HG03469 (cell line): Measurements from ENCODE around the gene P3H3.

Experiments
- ATAC-seq: cut with Tn5 transposase; IDR thresholded peaks from one replicate; pipeline ENCODE4 v1.9.1; 2021; ENCODE audit warnings: mild to moderate bottlenecking, moderate library complexity, moderate number of reproducible peaks; ENCODE audit not compliant: unreplicated experiment

The P3H3 gene, protein sequence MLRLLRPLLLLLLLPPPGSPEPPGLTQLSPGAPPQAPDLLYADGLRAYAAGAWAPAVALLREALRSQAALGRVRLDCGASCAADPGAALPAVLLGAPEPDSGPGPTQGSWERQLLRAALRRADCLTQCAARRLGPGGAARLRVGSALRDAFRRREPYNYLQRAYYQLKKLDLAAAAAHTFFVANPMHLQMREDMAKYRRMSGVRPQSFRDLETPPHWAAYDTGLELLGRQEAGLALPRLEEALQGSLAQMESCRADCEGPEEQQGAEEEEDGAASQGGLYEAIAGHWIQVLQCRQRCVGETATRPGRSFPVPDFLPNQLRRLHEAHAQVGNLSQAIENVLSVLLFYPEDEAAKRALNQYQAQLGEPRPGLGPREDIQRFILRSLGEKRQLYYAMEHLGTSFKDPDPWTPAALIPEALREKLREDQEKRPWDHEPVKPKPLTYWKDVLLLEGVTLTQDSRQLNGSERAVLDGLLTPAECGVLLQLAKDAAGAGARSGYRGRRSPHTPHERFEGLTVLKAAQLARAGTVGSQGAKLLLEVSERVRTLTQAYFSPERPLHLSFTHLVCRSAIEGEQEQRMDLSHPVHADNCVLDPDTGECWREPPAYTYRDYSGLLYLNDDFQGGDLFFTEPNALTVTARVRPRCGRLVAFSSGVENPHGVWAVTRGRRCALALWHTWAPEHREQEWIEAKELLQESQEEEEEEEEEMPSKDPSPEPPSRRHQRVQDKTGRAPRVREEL

DNA sequence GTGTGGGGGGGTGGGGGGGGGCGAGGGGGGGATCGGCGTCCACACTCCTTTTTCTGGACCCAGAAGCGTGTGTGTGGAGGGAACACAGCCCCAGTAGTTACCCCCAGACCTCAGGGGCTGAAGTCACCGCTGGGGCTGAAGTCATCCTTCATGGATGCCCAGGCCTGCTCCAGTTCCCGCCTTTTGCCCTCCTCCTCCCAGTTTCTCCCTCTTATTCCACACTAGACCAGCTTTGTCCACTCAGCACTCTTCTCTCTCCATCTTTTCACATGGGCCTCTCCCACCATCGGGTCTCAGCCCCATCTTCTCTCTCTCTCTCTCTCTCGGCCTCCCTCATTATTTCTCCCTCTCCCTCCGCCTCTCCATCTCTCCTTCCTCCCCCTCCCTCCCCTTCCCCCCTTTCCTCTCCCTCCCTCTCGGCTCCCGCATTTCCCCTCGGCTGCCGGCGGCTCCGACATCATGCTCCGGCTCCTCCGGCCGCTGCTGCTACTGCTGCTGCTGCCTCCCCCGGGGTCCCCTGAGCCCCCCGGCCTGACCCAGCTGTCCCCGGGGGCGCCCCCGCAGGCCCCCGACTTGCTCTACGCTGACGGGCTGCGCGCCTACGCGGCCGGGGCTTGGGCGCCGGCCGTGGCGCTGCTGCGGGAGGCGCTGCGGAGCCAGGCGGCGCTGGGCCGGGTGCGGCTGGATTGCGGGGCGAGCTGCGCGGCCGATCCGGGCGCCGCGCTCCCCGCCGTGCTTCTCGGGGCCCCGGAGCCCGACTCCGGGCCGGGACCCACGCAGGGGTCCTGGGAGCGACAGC, at the start of gene P3H3:
Gene P3H3, plus strand, starts transcription at position 426 of the 799 bp plus-strand sequence. Its CDS starts 34 bp downstream, at position 460.
- ATAC-seq: no peak

DNA sequence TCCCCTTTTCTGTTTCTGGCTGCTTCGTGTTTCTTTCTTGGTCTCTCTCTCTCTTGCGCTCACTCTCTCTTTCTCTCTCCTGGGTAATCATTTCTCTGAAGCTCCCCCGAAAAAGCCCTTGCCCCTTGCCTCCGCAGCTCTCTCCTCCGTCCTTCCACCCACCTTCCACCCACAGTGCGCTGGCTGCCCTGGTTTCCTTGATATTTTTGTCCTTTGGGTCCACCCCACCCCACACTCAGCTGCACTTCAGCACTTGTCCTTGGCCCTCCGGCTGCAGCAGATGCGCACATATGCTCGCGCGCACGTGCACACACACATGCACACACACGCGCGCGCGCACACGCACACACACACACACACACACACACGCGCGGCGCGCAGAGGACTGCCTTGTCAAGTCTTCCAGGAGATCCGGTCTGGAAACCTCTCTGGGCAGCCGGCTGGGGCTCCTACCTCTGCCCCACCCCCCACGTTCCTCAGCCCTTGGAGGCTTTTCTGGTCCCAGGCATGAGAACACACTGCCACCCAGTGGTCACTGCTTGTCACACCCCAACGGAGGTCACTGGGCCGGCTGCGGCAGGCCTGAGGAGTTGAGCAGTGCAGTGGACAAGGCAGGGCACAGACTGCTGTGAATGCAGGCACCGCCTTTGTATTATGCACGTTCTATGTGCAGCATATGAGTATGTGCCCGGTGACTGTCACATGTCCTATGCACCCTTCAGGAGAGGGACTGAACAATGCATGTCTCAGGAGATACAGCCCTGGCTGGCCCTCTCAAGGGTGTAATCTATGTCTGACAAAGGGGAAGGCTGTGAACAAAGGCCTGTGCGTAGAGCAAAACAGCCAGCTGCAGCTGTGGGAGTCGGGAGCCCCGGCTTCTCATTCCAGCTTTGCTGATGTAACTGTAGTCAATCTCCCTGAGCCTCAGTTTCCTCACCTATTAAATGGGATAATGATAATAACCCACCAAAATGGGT, 49.3 kb upstream of the P3H3 start:
- no peak for ATAC-seq

DNA sequence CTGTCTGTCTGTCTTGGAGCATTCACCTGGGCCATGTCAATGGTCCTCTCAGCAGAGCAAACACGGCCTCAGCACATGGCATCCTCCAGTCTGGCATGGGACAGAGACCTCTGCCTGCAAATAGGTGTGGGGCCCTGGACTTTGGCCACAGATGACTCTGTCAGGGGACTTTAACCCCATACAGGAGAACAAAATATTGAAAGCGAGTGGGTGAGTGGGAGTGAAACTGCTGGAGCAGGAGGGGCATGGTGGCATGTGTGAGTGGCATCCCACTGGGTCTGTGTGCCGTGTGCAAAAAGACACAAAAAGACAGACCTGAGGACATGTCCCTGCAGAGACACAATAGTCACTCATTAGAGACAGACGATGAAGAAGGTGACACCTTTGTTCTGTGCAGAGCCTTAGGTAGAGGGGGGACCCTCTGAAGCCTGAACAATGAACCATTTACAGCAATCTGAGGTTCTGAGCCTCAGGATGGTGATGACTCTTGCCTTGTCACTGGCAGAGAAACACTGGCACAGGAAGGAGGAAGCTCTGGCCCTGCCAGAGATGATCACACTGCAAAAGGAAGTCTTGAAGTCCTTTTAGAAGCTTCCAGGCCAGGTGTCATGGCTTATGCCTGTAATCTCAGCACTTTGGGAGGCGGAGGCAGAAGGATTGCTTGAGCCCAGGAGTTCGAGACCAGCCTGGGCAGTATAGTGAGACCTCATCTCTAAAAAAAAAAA, 48.3 kb upstream of the P3H3 start:
- ATAC-seq: no peak

- ATAC-seq: no peak
These were observed 47.6 kb upstream of the P3H3 start for GRCh38 chr12:6780573-6780972.

DNA sequence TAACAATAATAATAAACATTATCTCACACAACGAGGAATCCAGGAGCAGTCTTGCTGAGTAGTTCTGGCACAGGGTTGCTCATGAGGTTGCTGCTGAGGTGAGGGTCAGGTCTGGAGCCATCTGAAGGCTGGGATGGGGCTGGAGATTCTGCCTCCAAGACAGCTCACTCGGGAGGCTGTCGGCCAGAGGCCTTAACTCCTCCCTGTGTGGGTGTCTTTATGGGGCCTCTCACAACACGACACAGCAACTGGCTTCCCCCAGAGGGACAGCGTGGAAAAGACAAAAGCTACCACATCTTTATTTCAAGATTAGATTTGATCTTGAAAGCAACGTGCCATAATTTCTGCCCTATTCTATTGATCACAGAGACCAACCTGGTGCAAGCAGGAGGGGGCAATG, 46.1 kb upstream of the P3H3 start:
- ATAC-seq: no peak

DNA sequence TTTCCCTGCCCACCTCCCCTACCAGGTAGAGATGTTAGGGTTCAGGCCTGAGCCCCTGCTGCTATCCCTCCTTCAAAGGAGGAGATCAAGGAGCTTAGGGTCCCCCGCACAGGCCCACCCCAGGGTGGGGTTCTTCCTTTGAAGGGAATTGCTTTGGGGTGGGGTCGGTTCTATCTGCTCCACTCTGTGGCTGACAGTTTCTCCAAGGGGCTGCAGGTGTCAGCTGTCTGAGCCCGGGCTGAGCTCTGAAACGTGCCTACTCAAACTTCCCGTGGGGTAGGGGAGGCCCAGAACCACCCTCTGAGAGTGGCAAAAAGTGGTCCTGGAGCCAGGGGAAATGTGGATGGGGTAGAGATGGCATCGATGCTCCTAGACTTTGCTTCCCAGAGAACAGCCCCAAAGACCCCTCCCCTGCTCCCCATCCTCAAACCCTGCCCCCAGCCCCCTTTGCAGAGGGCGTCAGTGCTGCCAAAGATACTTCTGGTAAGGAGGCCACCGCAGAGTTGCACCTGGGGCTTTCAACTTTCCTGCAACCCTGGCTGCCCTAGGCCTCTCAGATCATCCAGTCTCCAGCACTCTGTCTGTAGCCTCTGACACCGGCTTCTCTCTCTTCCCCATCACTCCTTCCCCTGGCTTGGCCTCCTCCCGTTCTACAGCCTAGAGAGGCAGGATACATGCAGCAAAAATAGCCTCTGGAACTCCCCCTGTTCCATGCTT, 45.2 kb upstream of the P3H3 start:
- no peak for ATAC-seq

DNA sequence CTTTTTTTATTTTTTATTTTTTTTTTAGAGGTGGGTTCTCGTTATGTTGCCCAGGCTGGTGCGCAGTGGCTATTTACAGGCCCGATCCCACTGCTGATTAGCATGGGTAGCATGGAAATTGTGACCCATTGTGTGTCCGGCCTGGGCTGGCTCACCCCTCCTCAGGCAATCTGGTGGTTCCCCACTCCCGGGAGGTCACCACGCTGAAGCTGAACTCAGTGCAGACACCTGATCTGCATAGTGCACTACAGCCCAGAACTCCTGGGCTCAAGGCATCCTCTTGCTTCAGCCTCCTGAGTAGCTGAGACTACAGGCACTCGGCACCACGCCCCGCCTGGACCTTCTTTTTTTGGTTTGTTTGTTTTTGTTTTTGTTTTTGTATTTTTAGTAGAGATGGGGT, 44.4 kb upstream of the P3H3 start:
- no peak for ATAC-seq

DNA sequence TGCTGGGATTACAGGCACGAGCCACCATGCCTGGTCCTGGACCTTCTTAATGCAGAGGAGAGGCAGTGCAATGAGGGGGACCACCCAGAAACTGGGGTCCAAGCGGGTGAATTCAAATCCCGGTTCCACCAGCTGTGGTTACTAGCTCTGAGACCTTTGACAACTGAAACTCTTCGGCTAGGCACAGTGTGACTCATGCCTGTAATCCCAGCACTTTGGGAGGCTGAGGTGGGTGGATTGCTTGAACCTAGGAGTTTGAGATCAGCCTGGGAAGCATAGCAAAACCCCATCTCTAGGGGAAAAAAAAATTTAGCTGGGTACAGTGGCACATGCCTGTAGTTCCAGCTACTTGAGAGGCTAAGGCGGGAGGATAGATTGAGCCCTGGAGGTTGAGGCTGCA, 43.9 kb upstream of the P3H3 start:
- no peak for ATAC-seq

DNA sequence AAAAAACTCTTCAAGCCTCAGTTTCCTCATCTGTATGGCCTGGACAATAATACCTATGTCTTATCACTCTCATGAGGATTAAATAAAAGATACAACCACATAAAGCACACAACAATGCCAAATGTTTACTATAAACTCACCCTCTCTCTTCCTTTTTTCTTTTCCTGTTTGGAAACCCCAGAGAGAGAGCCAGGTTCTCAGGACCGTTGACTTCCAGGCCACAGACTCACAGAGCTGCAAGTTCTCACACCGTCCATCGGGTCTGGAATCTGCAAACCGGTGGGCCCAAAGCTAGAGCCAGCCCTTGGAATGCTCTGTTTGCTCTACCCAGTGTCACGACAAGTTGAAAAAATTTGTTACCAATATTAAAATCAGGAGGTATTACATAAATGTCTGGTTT, 43.4 kb upstream of the P3H3 start:
- ATAC-seq: no peak

DNA sequence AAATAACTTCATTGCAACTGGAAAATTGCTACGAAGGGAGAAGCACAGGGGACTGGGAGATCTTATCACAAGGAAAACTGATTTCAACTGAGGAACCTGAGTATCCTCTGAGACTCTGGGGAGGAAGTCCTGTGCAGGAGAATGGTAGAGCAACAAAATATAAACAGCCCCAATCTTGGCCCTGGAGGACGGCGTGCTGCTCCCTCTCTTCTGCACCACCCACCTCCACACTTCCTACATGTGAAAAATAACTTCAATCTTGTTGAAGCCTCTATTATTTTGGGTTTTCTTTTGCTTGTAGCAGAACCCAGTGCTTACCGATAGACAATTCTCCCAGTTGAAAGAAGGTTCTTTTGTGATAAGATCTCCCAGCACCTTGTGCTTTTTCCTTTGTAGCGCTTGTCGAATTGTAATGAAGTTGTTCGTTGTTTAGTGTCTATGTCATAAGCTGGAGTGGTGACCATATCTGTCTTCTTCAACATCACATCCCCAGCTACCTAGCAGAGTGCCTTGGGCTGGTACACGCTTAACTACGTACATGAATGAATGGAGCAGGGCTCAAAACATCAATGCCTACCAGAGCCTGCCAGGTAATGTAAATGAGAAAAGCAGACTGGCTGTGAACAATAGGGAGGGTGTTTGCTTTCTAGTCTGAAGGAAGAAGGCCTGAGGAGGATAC, 41.7 kb upstream of the P3H3 start:
- no peak for ATAC-seq

DNA sequence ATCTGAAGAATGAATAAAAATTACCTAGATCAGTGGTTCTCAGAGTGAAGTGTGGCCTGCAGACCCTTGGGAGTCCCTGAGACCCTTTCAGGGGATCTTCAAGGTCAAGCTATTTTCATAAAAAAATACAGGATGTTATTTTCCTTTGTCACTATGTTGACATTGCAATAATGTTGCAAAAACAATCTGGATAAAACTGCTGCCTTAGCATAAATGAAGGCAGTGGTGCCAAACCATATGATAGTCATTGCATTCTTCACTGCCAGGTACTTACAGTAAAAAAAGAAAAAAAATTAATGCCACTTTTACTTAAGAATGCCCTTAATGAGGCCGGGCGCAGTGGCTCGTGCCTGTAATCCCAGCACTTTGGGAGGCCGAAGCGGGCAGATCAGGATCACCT, 40.9 kb upstream of the P3H3 start:
- no peak for ATAC-seq

DNA sequence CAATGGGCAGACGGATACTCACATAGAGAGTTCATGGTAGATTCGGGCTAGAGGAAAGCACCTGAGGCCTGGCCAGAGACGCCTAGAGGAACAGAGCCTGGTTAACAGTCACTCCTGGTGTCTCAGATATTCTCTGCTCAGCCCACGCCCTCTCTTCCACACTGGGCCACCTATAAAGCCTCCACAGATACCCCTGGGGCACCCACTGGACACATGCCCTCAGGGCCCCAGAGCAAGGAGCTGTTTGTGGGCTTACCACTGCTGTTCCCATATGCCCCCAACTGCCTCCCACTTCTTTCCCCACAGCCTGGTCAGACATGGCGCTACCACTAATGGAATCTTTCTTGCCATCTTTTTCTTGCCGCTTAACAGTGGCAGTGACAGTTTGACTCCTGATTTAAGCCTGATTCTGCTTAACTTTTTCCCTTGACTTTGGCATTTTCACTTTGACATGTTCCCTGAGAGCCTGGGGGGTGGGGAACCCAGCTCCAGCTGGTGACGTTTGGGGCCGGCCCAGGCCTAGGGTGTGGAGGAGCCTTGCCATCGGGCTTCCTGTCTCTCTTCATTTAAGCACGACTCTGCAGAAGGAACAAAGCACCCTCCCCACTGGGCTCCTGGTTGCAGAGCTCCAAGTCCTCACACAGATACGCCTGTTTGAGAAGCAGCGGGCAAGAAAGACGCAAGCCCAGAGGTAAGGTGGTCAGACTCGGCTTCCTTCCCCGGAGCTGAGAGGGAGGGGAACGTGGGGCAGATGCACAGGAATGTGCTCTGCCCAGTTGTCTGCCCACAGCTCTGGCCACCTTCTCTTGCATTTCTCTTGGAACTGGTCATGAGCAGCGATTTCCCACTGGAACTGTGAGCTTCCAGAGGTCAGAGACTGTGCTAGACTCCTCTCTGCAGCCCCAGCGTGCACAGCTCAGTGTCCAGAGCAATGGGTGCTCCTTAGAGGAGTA, 39.0 kb upstream of the P3H3 start, which contains the start of gene CD4:
Gene CD4, plus strand, starts transcription at position 557 of the 953 bp plus-strand sequence. CDS start 10,611 bp downstream, outside the sequence.
- no peak for ATAC-seq

DNA sequence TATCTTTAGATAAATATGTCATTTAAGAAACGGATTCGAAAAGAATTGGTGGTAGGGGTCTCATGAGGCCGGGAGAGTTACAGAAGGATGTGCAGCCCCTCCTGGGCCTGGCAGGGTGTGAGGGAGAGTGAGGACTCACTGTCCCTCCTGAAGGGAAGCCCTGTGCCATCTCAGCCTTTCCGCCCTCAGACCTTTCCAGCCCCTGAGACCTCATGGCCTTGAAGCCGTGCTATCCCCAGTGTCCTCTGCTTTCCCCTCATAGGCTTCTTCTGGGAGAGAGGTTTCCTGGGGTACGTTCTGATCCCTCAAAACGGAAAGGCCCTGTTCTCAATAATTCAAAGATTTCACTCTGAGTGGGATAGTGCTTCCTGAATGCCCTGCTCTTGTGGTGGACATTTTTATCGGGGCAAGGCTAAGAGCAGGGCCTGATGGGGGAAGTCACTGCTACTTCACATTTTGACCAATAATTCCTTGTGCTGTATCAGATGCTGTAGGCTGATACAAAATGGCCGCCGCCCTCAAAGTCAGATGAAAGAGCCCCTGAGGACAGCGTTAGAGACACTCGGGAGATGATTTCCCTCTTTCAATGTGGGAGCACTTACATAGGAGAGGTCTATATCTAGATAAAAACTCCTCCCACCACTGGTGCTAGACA, 37.6 kb upstream of the P3H3 start:
- ATAC-seq: no peak

- ATAC-seq: no peak
These were observed 36.2 kb upstream of the P3H3 start for GRCh38 chr12:6791931-6792520.

- no peak for ATAC-seq
These were observed 35.5 kb upstream of the P3H3 start for GRCh38 chr12:6792522-6793201.

GRCh38 chr12:6795088-6795487, 33.1 kb upstream of the P3H3 start:
- no peak for ATAC-seq
